GM18511 (cell line): ENCODE results near the gene CDH13.

ENCODE experiments used
- ATAC-seq: cut with Tn5 transposase; IDR thresholded peaks from one replicate; pipeline ENCODE4 v1.9.1; 2021; ENCODE audit warnings: mild to moderate bottlenecking, moderate library complexity; ENCODE audit not compliant: unreplicated experiment

Gene CDH13

DNA sequence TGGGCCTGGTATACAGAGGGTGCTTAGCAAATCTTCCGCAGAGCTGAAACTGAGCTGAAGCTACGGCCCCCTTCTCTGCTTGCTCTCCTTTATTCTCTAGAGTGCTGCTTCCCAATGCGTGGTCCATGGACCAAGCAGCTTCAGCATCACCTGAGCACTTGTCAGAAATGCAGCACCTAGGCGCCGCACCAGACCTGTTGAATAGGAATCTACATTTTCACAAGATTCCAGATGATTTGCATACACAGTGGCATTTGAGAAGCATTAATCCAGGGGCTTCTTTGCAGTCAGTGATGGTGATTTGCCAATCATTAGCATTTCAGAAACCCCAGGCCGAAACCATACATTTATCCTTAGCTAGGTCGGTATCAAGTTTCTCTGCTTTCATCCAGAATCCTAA, 204.2 kb downstream of the CDH13 start:
- no peak for ATAC-seq

DNA sequence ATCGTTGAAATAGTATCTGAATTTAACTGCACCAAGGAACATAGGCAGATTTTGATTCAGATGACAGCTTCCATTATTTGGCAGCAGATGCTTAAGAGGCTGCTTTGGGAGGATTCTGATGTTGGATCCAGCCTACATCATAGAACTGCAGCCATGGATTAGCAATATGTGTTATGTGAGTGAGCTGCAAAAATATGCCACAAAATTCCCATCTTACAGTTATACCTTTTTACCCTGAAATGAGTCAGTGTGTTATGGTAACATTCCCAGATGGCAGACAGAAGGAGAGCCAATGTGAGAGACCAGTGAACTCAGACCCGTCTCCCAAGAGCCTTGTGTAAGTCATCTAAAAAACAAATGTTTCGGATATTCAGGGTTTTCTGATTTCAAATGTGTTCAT, 206.1 kb downstream of the CDH13 start:
- no peak for ATAC-seq

DNA sequence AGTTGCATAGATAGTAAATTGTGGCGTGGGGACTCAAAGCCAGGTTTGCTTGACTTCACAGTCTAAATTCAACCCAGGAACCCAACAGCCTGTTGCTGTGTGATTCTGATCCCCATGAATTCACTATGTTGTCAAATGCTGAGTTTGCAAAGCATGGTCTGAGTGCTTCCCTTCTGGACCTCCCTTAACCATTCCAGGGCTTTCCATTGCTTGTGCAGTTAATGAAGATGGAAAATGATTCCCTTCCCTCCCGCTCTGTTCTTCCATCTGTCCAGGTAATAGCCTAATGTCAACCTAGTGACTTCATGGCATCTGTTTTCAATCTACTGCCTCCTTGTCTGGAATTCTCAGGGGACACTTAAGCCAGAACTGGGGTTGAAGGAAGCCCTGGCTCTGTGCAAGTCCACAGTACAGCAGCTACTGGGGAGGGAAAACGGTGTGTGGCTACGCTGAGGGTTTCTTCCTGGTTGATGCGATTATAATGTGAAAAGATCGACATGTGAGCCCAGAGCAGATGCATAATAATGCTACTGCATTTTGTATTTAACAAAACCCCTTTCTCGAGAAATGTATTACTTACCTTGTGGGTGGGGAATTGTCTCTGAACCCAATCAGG, 206.7 kb downstream of the CDH13 start:
- no peak for ATAC-seq

DNA sequence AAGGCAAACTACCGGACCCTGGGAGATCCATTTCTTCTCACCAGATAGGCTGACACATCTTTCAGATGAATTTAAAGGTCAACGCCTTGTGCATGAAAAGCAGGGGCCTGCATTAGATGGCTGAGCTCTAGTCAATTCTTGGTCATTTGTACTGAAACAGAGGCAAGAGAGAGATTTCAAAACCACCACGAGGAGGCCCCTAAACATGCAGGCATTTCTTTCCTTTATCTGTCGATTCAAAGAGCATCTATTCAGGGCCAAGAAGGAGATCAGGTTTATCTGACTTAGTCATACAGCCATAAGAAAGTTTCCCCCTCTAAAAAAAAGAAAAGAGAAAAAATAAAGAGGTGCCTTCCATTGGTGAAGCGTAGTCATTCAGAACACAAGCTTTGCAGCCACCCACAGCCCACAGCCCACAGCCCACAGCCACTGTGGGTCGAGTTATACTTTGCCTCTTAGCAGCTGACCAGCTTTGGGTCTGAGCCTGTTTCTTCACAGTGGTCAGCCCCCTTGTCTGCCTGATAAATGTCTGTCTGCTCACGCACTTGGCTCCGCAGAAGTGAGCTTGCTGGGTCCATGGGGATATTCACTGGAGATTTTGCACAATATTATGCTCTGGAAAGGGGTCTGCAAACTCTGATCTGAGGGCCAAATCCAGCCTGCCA, 207.5 kb downstream of the CDH13 start:
- no peak for ATAC-seq

DNA sequence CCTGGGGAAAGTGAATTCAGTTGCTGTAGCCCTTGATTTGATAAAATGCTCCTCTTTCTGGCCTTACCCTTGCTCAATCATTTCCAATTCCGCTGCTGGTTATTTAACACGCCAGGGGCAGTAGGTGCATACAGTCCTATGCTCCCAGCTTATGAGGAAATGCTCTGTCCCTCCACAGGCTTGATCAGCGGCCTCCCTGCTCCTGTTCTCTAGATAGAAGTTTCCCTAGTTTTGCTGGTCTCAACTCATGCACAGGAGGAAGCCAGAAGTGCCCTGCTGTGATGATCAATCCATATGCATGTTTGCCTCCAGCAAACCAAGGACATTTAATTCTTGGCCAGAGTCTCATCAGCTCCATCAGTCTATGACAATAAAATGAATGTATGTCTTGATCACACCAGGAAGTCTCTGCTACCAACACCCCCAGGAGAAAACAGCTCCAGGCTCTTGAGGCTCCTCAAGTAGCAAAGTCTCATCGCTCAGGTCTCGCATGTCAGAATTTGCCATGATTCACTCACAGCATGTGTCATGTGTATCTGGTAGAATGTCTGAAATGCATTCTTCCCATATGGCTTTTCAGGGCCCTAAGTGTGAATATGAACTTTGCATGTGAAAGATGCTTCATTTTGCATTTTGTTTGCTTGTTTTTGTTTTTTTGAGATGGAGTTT, 208.9 kb downstream of the CDH13 start:
- ATAC-seq: no peak

DNA sequence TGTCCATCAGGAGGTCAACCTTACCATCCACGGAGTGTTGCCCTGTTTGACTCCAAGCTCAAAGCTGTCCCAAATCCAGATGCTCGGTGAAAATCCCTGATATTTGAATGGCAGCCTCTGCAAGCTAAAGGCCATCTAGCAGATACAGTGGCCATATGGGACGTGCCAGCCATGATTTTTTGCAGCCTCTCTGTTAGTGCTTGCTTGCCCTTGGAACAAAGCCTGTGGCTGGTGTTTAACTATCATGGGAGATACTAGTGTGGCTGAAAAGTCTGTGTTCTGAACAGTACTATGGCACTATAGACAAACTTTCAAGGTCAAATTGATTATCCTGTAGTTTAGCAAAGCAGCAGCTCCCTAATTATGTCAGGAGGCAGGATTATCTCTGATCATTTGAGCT, 214.3 kb downstream of the CDH13 start:
- no peak for ATAC-seq

DNA sequence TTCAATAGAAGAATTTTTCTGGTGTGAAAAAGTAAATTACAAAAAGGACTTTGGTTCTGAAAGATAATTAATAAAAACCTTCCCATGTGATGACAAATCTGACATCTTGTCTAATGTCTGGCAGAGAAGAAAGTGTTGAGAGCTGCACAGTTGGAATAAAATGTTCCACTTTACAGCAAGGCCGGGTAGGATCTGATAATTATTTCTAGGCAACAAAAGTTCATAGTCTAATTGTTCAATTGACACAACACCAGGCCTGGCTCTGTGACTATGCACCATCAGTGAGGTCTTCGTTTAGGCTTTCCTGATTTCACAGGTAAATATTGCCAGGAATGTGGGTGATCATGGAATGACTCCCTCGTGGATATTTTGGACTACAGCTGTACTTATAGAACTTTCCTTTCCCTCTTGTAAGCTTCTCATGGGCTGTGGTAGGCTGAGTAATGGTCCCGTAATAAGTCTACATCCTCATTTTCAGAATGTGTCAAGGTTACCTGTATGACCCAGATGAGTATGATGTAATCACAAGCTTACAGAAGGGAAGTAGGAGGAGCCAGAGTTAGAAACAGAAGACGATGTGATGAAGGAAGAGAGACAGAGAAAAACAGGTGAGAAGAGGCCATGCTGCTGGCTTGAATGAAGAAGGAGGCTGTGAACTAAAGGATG, 217.0 kb downstream of the CDH13 start:
- ATAC-seq: no peak

DNA sequence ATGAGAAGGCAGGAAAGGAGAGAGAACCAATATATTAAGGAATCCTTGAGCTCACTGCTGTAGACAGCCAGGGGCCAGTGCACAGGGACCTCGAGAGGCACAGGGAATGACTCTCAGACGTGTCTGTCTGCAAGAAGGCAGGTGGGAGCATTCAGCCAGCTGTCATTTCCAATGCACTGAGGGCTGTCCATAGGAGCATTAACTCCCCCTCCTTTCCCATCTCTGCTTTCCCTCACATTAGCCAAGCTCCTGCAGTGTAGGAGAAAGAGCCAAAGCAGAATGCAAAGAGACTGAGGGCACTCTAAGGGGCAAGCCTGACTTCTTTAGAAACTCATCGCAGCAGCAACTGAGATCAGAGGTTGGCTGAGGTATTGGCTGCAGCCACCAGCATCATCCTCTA, 218.3 kb downstream of the CDH13 start:
- ATAC-seq: no peak

DNA sequence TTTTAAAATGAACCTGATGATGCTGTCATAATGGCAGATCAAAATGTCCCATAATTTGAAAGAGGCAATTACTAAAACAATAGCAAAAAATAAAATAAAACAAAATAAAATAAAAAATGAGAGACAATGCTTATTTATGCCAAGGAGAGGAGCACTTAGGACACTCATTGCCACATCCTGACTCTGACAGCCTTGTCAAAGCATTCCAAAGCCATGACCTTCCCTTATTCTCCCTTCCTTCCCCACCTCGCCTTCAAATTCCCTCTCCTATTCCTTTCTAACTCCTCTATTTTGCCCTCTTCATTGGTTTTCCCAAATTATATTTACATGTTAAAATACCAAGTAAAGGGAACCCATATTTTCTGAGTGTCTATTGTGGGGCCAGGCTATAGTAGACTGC, 220.0 kb downstream of the CDH13 start:
- no peak for ATAC-seq

DNA sequence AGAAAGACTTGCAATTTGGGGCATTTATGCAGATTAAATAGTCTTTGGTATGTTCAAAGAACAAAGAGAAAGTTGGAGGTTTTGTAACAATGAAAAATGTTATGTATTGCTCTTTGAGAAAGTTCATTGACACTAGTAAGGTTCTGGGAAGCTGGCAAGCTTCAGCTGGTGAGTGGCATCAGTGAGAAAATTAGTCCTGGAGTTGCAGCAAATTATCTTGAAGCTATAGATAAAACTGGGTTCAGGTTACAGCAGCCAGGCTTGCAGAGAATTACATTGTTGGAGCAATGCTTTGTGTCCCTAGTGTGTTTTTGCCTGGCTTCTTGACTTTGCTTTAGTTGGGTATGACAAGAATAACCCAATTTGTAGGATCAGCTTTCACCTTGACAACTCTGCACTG, 221.2 kb downstream of the CDH13 start:
- ATAC-seq: no peak

DNA sequence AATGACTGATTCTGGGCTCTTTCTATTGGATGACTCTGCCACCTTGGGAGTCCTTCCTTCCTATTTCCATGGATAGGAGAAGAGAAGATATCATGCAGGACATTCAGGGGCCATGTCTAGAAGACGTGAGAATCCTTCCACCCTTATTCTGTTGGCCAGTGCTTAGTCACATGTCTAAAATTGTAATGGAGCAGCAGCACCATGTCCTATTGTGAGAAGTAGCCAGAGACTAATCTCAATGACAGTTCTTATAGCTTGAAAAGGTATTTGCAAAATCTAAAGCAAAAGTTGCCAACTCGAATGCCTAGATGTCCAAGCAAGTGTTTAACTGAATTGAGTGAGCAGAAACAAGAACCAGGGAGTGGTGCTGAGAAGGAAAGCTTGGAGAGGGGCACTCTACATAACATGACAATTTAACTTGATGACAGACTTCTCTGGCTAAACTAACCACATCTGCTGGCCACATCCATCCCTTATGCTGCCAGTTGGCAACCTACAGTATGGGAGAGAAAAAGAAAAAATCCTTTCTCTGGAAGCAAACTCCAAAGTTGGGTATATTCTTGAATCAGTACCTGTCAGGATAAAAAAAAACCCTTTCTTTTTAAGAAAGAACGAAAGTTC, 225.7 kb downstream of the CDH13 start:
- no peak for ATAC-seq

DNA sequence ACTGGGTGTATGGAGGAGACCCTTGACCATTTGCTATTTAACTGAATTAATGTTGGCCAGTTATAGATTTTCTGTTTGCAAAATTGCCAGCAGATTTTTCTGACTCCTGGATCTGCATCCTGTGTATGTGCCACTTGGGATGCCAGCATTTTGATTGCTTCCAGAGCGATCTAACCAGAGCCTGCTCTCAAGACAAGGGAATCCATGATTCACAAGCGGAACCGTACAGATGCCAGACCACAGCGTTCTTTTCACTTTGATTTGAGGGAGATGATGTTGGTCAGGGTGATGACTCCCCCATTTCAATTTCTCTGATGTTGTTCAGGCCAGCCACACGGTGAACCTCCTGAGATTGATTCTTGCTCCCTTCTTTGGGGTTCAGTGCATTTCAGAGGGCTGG, 228.7 kb downstream of the CDH13 start:
- ATAC-seq: no peak

DNA sequence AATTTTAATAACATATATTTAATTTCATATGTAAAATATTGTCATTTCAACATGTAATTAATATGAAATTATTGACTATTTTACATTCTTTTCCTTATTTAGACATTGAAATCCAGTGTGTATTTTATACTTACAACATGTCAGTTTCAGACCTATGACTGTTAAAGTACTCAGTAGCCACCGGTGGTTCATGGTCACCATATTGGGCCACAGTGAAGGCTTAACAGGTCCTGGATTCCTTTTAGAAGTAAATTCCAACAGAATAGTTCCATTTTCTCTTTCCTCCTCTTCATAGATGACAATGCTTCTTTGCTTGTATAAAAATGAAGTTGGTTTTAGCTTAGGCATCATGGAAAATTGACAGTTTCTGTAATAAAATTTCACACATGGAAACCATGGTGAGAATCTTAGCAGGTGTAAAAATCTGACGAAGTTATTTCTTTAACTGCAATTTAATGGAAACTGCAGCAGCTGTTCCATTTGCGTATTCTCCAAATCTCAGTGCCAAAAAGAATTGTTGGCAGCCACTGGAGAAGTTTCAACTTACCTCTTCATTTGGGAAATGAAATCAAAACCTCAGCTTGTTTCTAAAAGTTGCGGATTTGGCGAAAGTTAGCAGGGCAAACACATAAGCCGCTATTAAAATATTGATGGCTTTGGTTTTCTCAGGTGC, 231.1 kb downstream of the CDH13 start:
- no peak for ATAC-seq

DNA sequence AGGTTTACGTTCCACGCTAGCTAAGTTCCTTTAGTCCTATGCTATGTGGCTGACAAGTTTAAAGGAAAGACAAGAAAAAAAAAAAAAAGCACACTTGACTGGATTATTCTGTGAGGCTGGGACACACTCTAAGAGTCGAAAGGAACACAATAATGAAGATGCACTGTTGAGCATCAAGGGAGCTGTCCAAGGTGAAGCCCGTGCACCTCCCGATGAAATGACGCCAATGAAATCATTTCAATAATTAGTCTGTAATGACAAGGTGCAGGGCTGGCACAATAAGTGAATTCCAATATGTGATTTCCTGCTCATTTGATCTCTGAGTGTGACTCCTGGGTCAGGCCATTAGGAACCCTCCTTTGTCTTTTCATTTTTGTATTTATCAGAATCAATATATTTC, 232.9 kb downstream of the CDH13 start:
- ATAC-seq: no peak

DNA sequence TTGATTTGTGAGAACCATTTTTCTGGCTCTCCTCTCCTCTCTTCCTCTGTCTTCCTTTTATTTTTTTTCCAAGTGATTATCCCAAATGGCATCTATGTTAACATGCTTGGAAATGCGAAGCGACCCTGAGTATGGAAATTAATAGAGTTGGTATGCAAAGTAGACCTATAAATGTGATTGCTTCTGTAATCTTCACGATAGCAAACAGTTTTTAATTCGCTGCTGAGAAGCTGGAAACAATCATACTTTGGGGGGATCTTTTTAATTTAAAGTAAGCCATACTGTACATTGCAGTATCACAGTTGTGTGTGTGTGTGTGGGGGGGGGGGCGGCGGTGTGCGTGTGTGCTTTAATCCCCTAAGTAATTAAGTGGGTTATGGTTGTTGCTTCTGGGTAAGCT, 233.3 kb downstream of the CDH13 start:
- no peak for ATAC-seq

DNA sequence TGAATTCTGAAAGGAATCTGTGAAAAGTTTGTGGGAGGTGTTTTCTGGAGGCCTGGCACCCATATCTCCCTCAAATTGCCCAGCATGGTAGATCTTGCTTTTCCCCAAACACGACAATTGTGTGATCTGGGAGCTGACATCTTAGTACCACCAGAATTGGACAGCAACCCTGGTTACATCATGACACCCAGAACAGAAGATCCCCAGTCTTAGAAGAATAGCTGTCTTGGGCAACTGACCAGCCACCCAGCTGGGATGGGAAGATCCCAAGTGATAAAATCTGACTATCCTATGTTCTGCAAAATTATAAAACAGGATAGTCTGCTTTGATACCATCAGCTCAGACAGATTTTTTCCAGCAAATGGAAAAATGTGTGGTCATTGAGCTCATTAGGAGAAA, 235.3 kb downstream of the CDH13 start:
- no peak for ATAC-seq

DNA sequence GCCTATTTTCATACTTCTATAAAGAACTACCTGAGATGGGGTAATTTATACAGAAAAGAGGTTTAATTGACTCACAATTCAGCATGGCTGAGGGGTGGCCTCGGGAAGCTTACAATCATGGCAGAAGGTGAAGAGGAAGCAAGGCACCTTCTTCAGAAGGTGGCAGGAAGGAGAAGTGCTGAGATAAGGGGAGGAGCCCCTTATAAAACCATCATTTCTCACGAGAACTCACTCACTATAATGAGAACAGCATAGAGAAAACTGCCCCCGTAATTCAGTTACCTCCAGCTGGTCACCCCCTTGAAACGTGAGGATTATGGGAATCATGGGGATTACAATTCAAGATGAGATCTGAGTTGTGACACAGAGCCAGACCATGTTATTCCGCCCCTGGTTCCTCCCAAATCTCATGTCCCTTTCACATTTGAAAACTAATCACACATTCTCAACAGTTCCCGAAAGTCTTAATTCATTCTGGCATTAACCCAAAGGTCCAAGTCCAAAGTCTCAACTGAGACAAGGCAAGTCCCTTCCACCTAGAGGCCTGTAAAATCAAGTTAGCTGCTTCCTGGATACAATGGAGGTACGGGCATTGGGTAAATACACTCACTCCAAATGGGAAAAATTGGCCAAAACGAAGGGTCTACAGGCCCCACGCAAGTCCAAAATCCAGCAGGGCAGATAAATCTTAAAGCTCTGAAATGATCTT, 237.7 kb downstream of the CDH13 start:
- no peak for ATAC-seq

DNA sequence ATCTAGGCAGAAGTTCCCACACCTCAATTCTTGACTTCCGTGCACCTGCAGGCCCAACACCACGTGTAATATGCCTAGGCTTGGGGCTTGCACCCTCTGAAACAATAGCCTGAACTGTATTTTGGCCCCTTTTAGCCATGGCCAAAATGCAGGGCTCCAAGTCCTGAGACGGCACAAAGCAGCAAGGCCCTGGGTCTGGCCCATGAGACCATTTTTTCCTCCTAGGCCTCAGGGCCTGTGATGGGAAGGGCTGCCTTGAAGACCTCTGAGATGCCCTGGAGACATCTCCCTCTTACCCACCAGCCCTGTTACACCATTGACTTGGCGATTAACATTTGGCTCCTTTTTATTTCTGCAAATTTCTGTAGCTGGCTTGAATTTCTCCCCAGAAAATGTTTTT, 238.6 kb downstream of the CDH13 start:
- ATAC-seq: no peak

DNA sequence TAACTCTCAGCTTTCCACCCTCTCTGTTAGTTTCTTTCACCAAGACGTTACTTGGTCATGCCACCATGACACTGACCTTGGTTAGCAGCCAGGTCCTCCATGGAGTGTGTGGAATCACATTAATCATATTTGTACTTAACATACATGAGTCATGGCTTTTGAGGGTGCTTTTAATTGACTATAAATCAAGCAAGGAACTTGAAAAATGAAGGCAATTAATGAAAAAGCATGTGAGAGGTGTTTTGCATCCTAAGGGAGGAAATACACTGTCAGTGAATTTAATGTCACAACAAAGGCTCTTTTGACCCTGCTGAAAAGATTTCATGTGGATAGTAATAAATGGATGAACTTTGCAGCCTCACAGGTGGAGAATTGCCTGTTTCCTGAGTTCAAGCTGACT, 240.7 kb downstream of the CDH13 start:
- ATAC-seq: no peak

DNA sequence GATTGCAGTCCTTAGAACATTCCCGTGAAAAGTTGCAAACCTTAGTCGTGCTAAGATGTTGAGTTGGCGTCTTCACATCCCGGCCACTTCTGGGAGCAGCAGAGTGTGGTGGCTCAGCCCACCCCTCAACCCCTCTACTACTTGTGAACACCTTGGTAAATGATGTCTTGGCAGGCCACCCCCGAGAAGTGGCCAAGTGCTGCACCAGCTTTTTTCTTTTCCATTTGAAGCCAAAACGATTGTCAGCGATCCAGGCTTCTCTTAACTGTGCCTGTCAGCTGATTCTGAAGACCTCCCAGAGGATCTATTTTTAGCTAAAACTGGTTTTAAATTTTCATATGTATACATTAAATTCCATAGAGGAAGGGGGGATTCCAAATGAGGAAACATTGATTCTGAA, 247.5 kb downstream of the CDH13 start:
- no peak for ATAC-seq
